Astrocyte of the hippocampus (primary cell): ENCODE results near the gene DMAC2.
"Not testable (repeated sequence)": the region's sequence is repeated elsewhere in the genome, so short reads cannot be mapped to it uniquely, and the experiment has no call there.

ENCODE experiments used
- DNase-seq: peaks from one replicate; pipeline ENCODE4 v3.0.0; 2011; ENCODE audit warnings: low read depth, low spot score

Gene DMAC2

DNA sequence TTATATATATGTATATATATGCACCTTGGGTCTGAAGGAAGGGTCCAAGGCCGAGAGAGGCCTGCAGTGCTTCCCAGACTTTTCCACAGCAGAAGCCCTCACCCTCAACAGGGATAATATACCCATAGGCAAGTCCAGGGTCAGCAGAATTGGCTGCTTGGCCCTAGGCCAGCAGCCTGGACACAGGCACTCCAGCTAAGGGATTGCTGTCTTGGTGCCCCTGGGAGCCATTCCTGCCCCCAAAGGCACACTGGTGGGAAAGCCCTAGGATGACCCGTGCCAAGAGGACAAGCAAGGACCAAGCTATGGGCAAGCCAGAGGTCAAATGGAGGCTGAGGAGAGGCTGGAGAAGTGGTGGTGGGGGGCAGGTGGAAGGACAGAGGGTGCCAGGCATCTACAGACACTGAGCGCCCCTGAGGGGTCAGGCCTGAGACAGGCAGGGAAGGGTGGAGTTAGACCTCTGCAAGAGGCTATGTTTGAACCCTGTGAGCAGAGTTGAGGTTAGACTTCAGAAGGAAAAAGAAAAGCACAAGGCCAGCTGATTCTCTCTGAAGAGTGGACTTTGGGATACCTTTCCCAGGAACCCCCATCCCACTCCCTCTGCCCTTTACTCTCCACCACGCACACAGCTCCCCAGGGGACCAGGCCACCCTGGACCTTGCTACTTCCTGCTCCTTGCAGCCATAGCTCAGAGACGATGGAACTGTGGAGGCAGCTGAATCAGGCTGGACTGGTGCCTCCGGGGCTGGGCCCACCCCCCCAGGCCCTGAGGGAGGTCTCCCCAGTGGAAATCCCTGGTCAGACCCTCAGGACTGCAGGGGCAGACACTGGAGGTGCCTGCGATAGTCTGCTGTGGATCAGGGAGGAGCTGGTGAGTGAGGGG lies 3.0 kb upstream of the DMAC2 start, which contains the start of gene ERICH4:
Gene ERICH4 (plus strand): TSS at position 684 of the 883 bp plus-strand sequence. CDS start 14 bp downstream, at position 698.
- no peak for DNase-seq

- DNase-seq: no peak
Measured at GRCh38 chr19:41441321-41441945, 1.7 kb upstream of the DMAC2 start.

DNA sequence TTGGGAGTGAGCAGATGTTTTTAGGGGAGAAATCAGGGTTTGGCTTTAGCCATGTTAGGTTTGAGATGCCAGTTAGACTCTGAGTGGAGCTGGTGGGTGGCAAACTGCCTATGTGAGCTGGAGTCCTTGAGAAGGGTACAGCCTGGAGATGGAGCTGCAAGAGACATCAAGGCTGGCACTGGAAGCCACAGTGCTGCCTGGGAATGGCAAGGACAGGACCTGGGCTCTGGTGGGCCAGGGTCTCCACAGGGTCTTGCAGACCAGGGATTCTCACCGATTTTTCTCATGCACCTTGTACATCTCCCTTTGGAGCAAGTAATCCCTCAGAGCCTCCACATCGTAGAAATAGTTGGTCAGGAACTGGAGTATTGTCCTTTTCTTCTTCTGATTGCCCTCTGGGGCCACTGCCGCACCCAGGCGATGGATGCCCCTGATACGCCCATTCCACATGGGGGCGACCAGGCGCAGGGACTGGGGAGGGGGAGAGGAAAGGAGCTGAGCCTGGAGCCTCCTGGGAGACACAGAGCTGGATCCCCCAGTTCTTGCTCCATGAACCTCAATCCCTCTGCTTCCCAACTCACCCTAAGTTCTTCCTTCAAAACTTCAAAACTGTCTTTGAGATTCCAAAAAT lies 1.7 kb downstream of the DMAC2 start:
- no peak for DNase-seq

DNA sequence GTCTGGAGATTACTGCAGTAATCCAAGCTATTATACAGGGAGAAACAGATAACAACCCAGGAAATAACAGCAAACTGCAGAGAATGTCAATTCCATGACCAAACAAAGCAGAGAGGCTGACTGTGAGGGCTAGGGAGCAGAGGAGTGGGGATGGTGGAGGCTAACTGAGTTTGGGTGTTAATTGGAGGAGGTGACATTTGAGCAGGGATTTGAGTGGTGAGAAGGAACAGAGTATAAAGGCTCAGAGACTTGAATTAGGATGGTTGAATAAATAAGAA lies 3.1 kb downstream of the DMAC2 start:
- DNase-seq: no peak

- DNase-seq: no peak
Measured at GRCh38 chr19:41435936-41436673, 3.6 kb downstream of the DMAC2 start.

DNA sequence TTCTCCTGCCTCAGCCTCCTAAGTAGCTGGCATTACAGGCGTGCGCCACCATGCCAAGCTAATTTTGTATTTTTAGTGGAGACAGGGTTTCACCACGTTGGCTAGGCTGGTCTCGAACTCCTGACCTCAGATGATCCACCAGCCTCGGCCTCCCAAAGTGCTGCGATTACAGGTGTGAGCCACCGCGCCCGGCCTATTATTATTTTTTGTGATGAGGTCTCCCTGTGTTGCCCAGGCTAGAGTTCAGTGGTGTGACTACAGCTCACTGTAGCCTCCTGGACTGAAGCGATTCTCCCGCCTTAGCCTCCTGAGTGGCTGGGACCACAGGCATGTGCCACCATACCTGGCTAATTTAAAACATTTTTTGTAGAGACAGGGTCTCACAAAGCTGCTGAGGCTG lies 4.3 kb downstream of the DMAC2 start:
- DNase-seq: not testable (repeated sequence)

- DNase-seq: no peak
Measured at GRCh38 chr19:41434450-41434849, 5.3 kb downstream of the DMAC2 start.

GRCh38 chr19:41433171-41433570 lies 6.5 kb downstream of the DMAC2 start:
- no peak for DNase-seq

- peak; percentile 43 for DNase-seq
Measured at GRCh38 chr19:41431426-41432386, 8.0 kb downstream of the DMAC2 start.

DNA sequence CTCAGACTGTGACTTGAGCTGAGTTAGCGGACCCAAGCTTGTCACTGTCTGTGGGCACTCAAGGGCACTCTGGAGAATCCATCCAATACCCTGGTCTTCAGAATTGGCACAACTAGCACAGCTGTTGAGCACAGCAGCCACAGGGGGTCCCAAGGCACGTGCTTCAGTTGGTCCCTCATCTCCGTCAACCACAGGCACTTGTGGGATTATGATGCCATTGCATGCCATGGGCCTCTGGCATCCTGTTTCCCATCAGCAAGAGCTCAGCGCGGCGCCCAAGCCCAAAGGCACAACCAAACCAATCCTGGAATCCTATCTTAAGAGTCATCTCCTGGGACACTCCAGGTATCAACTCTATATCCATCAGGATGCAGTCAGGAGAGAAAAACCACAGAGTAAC lies 8.8 kb downstream of the DMAC2 start:
- peak; percentile 35 for DNase-seq

GRCh38 chr19:41428481-41428859 lies 11.2 kb downstream of the DMAC2 start:
- no peak for DNase-seq

GRCh38 chr19:41427647-41428480 lies 11.8 kb downstream of the DMAC2 start:
- peak; percentile 51 for DNase-seq

DNA sequence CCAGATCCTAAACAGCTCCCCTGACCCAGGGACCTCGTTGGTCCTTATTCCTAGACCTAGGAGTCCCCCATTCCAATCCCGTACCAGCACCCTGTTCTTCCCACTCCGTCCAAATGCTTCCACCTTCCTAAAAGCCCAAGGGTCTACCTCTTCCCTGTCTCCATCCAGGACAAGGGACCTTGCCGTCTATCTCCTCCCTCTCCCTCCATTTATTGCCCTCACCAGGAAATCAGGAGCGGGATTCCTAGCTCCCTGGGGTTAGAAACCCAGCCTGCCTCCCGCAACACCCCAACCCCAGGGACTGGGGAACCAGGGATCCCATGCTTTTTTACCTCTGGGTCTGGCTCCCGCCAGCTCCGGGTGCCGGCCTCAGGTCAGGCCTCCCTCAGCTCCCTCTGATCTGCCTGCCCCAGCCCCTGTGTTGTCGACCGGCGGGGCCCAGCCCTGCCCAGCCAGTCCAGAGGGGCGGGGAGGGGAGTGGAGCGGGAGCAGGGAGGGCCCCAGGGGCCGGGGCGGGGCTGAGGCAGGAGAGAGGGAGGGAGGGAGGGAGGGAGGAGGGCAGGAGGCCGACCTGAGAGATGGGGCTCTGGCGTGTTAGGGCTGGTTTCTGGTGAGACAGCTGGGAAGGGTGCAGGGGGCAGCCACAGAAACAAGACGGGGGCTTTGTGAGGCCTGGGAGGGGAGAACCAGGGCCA lies 12.6 kb downstream of the DMAC2 start, which contains the start of gene B3GNT8:
Gene B3GNT8 (minus strand): TSS at position 423 of the 695 bp plus-strand sequence. CDS start 596 bp downstream, outside the sequence.
- peak; percentile 91 for DNase-seq

- DNase-seq: no peak
Measured at GRCh38 chr19:41426116-41426841, 13.4 kb downstream of the DMAC2 start.

DNA sequence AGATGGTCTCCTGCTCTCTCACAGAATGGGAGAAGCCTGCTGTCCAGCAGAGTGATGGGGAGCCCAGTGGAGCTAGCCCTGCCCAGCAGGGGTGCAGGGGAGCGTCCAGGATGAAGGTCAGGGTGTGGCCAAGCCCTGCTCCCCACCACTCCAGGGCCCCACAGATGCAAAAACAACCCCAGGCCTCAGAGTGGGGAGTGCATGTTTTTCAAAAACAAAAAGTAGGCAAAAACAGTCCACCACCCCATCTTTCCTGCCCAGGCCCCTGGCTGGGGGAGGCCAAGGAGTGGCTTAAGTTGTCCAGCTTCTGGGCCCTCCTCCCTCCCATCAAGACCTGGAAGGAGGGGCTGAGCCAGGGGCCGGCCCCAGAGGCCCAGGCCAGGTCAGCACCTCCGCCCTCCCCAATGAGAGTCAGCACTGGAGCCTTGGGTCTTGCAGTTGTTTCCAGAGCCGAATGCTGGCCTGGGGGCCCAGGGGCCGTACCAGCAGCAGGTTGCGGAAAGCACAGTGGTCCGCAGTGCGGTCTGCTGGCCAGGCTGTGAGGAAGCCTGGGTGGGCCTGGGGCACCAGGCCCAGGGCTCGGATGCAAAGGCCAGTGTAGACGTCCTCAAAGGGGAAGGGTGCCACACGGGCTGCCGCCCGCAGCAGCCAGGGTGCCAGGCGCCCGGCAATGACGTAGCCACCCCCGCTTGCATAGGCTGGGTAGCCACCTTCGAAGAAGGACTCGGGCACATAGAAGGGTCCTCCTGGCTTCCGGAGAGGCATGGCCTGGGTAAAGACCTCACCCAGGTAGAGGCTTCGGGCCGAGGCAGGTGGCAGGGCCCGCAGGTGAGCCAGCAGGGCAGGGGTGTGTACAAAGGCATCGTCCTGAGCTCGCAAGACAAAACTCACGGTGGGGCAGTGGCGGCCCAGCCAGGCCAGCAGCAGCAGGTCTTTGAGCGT lies 14.3 kb downstream of the DMAC2 start:
- DNase-seq: no peak

GRCh38 chr19:41424335-41425173 lies 15.2 kb downstream of the DMAC2 start:
- no peak for DNase-seq
